ENCODE data around the gene TRPM4.

DNA sequence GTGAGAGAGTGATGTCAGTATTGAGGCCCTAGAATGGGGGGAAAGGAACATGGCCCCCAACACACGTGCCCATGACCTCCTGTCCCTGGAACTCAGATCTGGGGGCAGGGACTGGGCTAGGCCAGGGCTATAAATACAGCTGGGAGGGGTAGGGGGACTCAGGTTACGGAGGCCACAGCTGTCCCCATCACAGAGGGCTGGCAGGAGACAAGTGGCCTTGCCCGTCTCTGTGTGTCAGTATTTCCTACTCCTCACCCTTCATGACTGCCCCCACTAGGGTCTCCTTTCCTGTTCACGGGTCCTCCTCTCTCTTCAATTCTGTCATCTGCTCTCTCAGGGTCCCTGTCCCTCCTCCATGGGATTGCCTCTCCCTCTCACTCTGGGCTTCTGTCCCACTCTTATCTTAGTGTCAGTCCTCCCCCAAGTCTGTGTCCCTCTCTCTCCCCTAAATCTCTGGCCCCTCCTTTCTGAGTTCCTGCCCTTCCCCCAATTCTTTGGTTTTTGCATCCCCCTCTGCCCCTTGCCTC, 1.7 kb upstream of the TRPM4 start:
- TF ChIP-seq, protein P1, sequence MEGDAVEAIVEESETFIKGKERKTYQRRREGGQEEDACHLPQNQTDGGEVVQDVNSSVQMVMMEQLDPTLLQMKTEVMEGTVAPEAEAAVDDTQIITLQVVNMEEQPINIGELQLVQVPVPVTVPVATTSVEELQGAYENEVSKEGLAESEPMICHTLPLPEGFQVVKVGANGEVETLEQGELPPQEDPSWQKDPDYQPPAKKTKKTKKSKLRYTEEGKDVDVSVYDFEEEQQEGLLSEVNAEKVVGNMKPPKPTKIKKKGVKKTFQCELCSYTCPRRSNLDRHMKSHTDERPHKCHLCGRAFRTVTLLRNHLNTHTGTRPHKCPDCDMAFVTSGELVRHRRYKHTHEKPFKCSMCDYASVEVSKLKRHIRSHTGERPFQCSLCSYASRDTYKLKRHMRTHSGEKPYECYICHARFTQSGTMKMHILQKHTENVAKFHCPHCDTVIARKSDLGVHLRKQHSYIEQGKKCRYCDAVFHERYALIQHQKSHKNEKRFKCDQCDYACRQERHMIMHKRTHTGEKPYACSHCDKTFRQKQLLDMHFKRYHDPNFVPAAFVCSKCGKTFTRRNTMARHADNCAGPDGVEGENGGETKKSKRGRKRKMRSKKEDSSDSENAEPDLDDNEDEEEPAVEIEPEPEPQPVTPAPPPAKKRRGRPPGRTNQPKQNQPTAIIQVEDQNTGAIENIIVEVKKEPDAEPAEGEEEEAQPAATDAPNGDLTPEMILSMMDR (IDR thresholded peaks at IDR 0.05), result no peak
- TF ChIP-seq EP300 (IDR thresholded peaks at IDR 0.05) (no peak), POLR2A (IDR thresholded peaks at IDR 0.05; ENCODE audit: low read depth) (peak; percentile 46), POLR2AphosphoS5 (IDR thresholded peaks at IDR 0.05) (no peak)
